ENCODE results near the gene JPH4. TPM values are rescaled to one million over a fixed set of nuclear protein-coding genes. Genes with fewer than 3 reads are reported as not detected.

The JPH4 gene
- total and polyA plus RNA-seq, 4 donors: 0.23 to 3.1 (median 1.0) TPM

DNA sequence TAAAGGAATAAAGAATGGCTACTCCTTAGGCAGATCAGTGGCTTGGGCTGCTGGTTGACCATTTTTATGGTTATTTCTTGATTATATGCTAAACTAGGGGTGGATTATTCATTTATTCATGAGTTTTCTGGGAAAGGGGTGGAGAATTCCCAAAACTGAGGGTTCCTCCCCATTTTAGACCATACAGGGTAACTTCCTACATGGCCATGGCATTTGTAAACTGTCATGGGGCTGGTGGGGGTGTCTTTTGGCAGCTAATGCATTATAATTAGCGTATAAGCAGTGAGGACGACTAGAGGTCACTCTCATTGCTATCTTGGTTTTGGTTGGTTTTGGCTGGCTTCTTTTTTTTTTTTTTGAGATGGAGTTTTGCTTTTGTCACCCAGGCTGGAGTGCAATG, 25.6 kb upstream of the JPH4 start:
- Histone ChIP-seq H3K9ac (ENCODE audit: insufficient read depth in 1 of 2, low read length in 2 of 2) (no peak overlapping the region), H3K9me3 (ENCODE audit: control insufficient read depth in 4 of 4, insufficient read depth in 3 of 4, low read length in 3 of 4) (peaks cover 0 to 2% (median 0%) of the 10 kb centered on the region in 4 donors), H3K4me3 (no peak overlapping the region), H3K27me3 (ENCODE audit: control insufficient read depth in 3 of 3, insufficient read depth in 3 of 3, low read length in 2 of 3) (no peaks in the 10 kb centered on the region), H3K36me3 (ENCODE audit: control insufficient read depth in 4 of 4, insufficient read depth in 4 of 4, low read length in 4 of 4) (no peaks in the 10 kb centered on the region), H3K27ac (ENCODE audit: low read depth in 1 of 2, low read length in 1 of 2) (no peak overlapping the region), H3K4me1 (ENCODE audit: control insufficient read depth in 5 of 5, insufficient read depth in 5 of 5, low read length in 5 of 5) (no peaks in the 10 kb centered on the region)
- ATAC-seq (ENCODE audit: insufficient read depth, low FRiP score): no peak
- 84 to 95% methylated on average over 2 of the region's 2 CpGs for WGBS, 2 donors
- TF ChIP-seq, protein P1, sequence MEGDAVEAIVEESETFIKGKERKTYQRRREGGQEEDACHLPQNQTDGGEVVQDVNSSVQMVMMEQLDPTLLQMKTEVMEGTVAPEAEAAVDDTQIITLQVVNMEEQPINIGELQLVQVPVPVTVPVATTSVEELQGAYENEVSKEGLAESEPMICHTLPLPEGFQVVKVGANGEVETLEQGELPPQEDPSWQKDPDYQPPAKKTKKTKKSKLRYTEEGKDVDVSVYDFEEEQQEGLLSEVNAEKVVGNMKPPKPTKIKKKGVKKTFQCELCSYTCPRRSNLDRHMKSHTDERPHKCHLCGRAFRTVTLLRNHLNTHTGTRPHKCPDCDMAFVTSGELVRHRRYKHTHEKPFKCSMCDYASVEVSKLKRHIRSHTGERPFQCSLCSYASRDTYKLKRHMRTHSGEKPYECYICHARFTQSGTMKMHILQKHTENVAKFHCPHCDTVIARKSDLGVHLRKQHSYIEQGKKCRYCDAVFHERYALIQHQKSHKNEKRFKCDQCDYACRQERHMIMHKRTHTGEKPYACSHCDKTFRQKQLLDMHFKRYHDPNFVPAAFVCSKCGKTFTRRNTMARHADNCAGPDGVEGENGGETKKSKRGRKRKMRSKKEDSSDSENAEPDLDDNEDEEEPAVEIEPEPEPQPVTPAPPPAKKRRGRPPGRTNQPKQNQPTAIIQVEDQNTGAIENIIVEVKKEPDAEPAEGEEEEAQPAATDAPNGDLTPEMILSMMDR (IDR thresholded peaks at IDR 0.05; ENCODE audit: control extremely low read depth, extremely low read depth): no peak
- DNase-seq: no peak

DNA sequence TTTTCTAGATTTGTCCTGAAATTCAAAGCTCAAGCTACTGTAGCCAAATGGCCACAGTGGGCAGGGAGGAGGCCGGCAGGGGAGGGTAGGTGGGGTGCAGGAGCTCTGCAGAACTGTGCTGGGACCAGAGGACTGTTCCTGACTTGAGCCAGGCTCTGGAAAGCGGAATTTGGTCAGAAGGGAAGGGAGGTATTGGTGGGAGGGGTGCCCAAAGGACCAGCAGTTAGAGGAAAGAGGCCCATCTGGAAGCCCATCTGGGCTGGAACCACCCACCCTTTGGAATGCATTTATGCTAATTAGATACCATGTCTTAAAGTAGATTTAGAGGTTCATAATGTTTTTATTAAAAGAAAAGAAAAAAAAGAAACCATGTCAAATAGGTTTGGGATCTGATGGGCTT, 24.5 kb upstream of the JPH4 start:
- H3K27ac ChIP-seq (ENCODE audit: low read depth in 1 of 2, low read length in 1 of 2): no peak overlapping the region
- DNase-seq (no peak), ATAC-seq (ENCODE audit: insufficient read depth, low FRiP score) (no peak)
- TF ChIP-seq, protein P1 (IDR thresholded peaks at IDR 0.05; ENCODE audit: control extremely low read depth, extremely low read depth): no peak
- no peak overlapping the region for H3K4me3 ChIP-seq
- H3K27me3 ChIP-seq (ENCODE audit: control insufficient read depth in 3 of 3, insufficient read depth in 3 of 3, low read length in 2 of 3): no peaks in the 10 kb centered on the region
- H3K9ac ChIP-seq (ENCODE audit: insufficient read depth in 1 of 2, low read length in 2 of 2): no peak overlapping the region
- no peaks in the 10 kb centered on the region for H3K36me3 ChIP-seq (ENCODE audit: control insufficient read depth in 4 of 4, insufficient read depth in 4 of 4, low read length in 4 of 4)
- peaks cover 0 to 2% (median 0%) of the 10 kb centered on the region in 4 donors for H3K9me3 ChIP-seq (ENCODE audit: control insufficient read depth in 4 of 4, insufficient read depth in 3 of 4, low read length in 3 of 4)
- 85 to 92% methylated on average over 2 of the region's 2 CpGs for WGBS, 2 donors
- H3K4me1 ChIP-seq (ENCODE audit: control insufficient read depth in 5 of 5, insufficient read depth in 5 of 5, low read length in 5 of 5): no peaks in the 10 kb centered on the region

DNA sequence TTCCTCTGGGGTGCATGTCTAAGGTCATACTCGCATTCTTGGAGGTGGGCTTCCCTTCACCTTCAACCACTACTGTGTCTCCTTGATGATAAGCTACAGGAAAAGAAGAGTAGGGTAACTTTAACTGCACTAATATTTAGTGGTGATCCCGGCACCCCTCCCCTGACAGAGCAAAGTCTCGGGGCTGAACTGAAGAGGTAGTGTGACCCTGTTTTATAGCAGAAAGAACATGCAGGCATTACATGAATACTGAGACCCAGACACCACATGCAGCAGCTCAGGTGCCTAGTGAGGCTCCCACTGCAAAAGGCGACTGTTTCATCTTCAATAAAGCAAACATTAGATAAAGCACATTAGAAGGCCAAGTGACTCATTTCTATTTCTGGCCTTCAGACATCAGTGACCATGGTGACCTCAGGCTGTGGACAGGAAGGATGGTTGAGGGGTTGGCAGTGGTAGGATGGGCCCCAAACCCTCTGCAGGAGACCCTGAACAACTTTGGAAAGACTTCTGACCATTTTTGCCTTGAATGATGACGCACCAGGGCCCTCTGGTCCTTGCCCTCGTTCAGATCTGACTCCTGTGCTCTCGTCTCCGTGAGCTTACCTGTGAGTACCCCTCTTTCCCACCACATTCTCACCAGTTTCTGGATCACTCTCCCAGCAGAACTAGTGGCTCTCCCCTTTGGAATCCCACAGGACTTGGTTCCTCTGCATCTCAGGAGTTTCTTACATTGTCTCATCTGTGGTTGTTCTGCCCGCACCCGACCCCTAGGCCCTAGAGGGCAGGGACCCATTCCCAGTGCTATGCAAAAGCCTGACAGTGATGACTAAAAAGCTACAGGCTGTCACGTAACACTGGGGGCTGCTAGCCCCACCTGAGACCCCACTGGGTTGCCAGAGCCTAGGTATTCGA, 23.8 kb upstream of the JPH4 start:
- Histone ChIP-seq H3K9me3 (ENCODE audit: control insufficient read depth in 4 of 4, insufficient read depth in 3 of 4, low read length in 3 of 4) (peaks cover 0 to 2% (median 0%) of the 10 kb centered on the region in 4 donors), H3K4me1 (ENCODE audit: control insufficient read depth in 5 of 5, insufficient read depth in 5 of 5, low read length in 5 of 5) (no peaks in the 10 kb centered on the region), H3K27me3 (ENCODE audit: control insufficient read depth in 3 of 3, insufficient read depth in 3 of 3, low read length in 2 of 3) (no peaks in the 10 kb centered on the region), H3K4me3 (no peak overlapping the region), H3K36me3 (ENCODE audit: control insufficient read depth in 4 of 4, insufficient read depth in 4 of 4, low read length in 4 of 4) (no peaks in the 10 kb centered on the region), H3K27ac (ENCODE audit: low read depth in 1 of 2, low read length in 1 of 2) (no peak overlapping the region), H3K9ac (ENCODE audit: insufficient read depth in 1 of 2, low read length in 2 of 2) (no peak overlapping the region)
- ATAC-seq (ENCODE audit: insufficient read depth, low FRiP score): no peak
- 86 to 87% methylated on average over 12 of the region's 12 CpGs for WGBS, 2 donors
- DNase-seq: no peak
- TF ChIP-seq, protein P1 (IDR thresholded peaks at IDR 0.05; ENCODE audit: control extremely low read depth, extremely low read depth): no peak
